DND-41 (cell line): ENCODE results near the gene ATXN1.

Experiments
- ATAC-seq: fragments of 200-7000 bp; cut with Tn5 transposase; 3 replicates; pipeline ENCODE4 v1.9.1; 2021; ENCODE audit warnings: low read depth; ENCODE audit not compliant: insufficient read depth
- DNase-seq: peaks from one replicate; pipeline ENCODE4 v3.0.0-alpha.2; 2020
- H2AFZ ChIP-seq: 2 replicates; pipeline ENCODE4 v1.6.0; 2012; ENCODE audit warnings: low read depth, low read length
- H3K27ac ChIP-seq: 2 replicates; pipeline ENCODE4 v1.5.1; 2012; ENCODE audit warnings: low read length, inconsistent platforms
- H3K27me3 ChIP-seq: fragments of 200-600 bp; sonication (generic); 2 replicates; pipeline ENCODE4 v1.6.0; 2012; ENCODE audit warnings: low read length, mild to moderate bottlenecking, inconsistent platforms; ENCODE audit not compliant: insufficient read depth, poor library complexity
- H3K36me3 ChIP-seq: 2 replicates; pipeline ENCODE4 v1.5.1; 2012; ENCODE audit warnings: low read length, inconsistent platforms; ENCODE audit not compliant: insufficient read depth
- H3K4me1 ChIP-seq: 2 replicates; pipeline ENCODE4 v1.5.1; 2012; ENCODE audit warnings: mild to moderate bottlenecking, low read length; ENCODE audit not compliant: insufficient read depth
- H3K4me2 ChIP-seq: 2 replicates; pipeline ENCODE4 v1.6.0; 2012; ENCODE audit warnings: mild to moderate bottlenecking, moderate library complexity, low read length, inconsistent platforms; ENCODE audit not compliant: insufficient read depth
- H3K4me3 ChIP-seq, 2 experiments: fragments of 200-600 bp in 1 of 2; shearing (Covaris generic) in 1 of 2; 2 replicates each; pipeline ENCODE4 v1.5.1; 2012 to 2016; ENCODE audit warnings: inconsistent platforms in 2 of 2, low read length in 2 of 2, mild to moderate bottlenecking in 2 of 2, low read depth in 1 of 2, moderate library complexity in 1 of 2
- H3K79me2 ChIP-seq: 2 replicates; pipeline ENCODE4 v1.6.0; 2012; ENCODE audit warnings: low read length, inconsistent platforms; ENCODE audit not compliant: insufficient read depth
- H3K9ac ChIP-seq: 2 replicates; pipeline ENCODE4 v1.6.0; 2012; ENCODE audit warnings: low read depth, mild to moderate bottlenecking, inconsistent platforms, low read length, moderate library complexity
- H3K9me3 ChIP-seq: 2 replicates; pipeline ENCODE4 v1.5.1; 2012; ENCODE audit warnings: low read length, moderate library complexity, mild to moderate bottlenecking, inconsistent platforms; ENCODE audit not compliant: insufficient read depth, severe bottlenecking
- H4K20me1 ChIP-seq: 2 replicates; pipeline ENCODE4 v1.6.0; 2012; ENCODE audit warnings: low read length; ENCODE audit not compliant: insufficient read depth
- EZH2 ChIP-seq: IDR thresholded peaks from 3 replicates; pipeline ENCODE4 v1.6.1; 2012; ENCODE audit warnings: borderline replicate concordance, low read depth, mild to moderate bottlenecking, moderate library complexity, low read length, inconsistent platforms; ENCODE audit not compliant: severe bottlenecking
- TF ChIP-seq, protein P1 (sequence below): IDR thresholded peaks from 2 replicates; pipeline ENCODE4 v1.5.1; 2012; ENCODE audit warnings: borderline replicate concordance, low read length, moderate library complexity, mild to moderate bottlenecking; ENCODE audit not compliant: poor library complexity, severe bottlenecking; ENCODE audit errors: extremely low read depth

ATXN1 gene

DNA sequence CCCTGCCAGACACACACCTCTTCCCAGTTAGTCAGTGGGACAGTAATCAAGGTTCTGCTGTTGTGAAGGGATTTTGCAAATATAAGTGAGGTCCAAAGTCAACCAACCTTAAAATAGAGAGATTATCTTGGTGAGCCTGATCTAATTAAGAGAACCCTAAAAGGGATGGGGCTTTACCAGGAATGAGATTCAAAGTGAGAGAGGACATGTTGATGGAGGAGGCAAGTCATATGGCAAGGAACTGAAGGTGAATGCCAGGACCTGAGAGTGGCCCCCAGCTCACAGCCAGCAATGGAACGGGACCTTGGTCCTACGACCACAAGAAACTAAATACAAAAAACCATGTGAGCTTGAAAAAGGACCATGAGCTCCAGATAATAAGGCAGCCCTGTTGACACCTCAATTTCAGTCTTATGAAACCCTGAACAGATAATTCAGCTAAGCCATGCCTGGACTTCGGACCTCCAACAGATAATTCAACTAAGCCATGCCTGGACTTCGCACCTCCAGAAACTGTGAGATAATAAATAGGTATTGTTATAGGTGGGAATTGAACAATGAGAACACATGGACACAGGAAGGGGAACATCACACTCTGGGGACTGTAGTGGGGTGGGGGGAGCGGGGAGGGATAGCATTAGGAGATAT, 269.5 kb downstream of the ATXN1 start:
- H4K20me1 ChIP-seq, result no peaks in the 10 kb centered on the region
- H3K79me2 ChIP-seq, result no peaks in the 10 kb centered on the region
- no peak overlapping the region for H3K4me2 ChIP-seq
- no peak for TF ChIP-seq EZH2
- TF ChIP-seq, protein P1, sequence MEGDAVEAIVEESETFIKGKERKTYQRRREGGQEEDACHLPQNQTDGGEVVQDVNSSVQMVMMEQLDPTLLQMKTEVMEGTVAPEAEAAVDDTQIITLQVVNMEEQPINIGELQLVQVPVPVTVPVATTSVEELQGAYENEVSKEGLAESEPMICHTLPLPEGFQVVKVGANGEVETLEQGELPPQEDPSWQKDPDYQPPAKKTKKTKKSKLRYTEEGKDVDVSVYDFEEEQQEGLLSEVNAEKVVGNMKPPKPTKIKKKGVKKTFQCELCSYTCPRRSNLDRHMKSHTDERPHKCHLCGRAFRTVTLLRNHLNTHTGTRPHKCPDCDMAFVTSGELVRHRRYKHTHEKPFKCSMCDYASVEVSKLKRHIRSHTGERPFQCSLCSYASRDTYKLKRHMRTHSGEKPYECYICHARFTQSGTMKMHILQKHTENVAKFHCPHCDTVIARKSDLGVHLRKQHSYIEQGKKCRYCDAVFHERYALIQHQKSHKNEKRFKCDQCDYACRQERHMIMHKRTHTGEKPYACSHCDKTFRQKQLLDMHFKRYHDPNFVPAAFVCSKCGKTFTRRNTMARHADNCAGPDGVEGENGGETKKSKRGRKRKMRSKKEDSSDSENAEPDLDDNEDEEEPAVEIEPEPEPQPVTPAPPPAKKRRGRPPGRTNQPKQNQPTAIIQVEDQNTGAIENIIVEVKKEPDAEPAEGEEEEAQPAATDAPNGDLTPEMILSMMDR, result no peak
- peaks cover 5% of the 10 kb centered on the region; the same call in 1 of the 2 replicates for H3K4me1 ChIP-seq
- H3K9ac ChIP-seq, result no peak overlapping the region
- H3K36me3 ChIP-seq, result no peaks in the 10 kb centered on the region
- no peak overlapping the region for H3K4me3 ChIP-seq
- no peak overlapping the region for H2AFZ ChIP-seq
- no peaks in the 10 kb centered on the region for H3K27me3 ChIP-seq
- DNase-seq, result no peak
- H3K27ac ChIP-seq, result no peak overlapping the region
- no peaks in the 10 kb centered on the region for H3K9me3 ChIP-seq
- ATAC-seq, result no peak

DNA sequence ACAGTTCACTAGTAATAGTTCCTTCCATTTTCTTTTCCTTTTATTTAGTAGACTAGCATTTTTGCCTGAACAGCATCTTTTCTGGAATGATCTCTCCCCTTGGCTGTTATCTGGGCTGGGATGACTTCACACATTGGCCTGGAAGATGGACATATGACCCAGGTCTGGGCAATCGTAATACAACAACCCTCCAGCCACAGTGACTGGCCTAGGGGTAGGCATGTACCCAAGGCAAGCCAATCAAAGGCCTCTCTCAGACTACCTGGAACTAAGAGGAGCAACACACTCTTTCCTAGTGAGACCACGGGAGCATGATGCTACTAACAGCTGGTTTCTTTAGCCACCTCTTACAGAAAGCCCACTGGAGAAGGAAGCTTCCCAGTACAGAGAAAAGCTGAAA, 270.6 kb downstream of the ATXN1 start:
- ATAC-seq, result no peak
- Histone ChIP-seq H4K20me1 (no peaks in the 10 kb centered on the region), H3K27ac (no peak overlapping the region), H3K9ac (no peak overlapping the region), H3K27me3 (no peaks in the 10 kb centered on the region), H3K36me3 (no peaks in the 10 kb centered on the region), H3K4me3 (no peak overlapping the region), H3K79me2 (no peaks in the 10 kb centered on the region), H3K4me2 (no peak overlapping the region), H3K4me1 (peaks cover 5% of the 10 kb centered on the region; the same call in 1 of the 2 replicates), H2AFZ (no peak overlapping the region), H3K9me3 (no peaks in the 10 kb centered on the region)
- TF ChIP-seq, protein P1, result no peak
- no peak for TF ChIP-seq EZH2
- DNase-seq, result no peak

DNA sequence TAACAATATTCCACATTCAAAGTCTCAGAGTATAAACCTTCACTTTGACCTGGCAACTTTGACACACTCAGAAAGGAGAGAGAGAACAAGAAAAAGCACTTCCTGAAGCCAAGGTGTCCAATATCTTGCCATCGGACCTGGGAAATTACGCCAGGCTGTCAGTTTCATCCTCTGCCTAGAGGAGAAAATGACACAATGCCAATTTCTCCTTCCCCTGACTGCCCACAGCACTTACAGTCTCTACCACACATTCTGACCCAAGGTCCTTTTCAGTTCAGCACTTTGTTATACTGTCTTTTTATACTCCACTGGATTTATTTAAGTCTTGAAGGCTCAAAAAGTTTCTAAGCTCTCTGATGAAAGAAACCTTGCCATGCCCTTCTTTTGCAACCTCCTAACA, 272.4 kb downstream of the ATXN1 start:
- no peaks in the 10 kb centered on the region for H3K27me3 ChIP-seq
- H3K27ac ChIP-seq, result no peak overlapping the region
- H3K9ac ChIP-seq, result no peak overlapping the region
- no peak for ATAC-seq
- H3K4me1 ChIP-seq, result peaks cover 9% of the 10 kb centered on the region
- H3K4me2 ChIP-seq, result no peak overlapping the region
- H3K36me3 ChIP-seq, result no peaks in the 10 kb centered on the region
- no peaks in the 10 kb centered on the region for H3K9me3 ChIP-seq
- no peak overlapping the region for H2AFZ ChIP-seq
- no peaks in the 10 kb centered on the region for H3K79me2 ChIP-seq
- DNase-seq, result no peak
- TF ChIP-seq, protein P1, result no peak
- TF ChIP-seq EZH2, result no peak
- no peaks in the 10 kb centered on the region for H4K20me1 ChIP-seq
- no peak overlapping the region for H3K4me3 ChIP-seq
